Frontal cortex (tissue), 4 donors: ENCODE data around the gene NXNL1. TPM values are rescaled to one million over a fixed set of nuclear protein-coding genes. Genes with fewer than 3 reads are reported as not detected.
"Not testable (repeated sequence)": the region's sequence is repeated elsewhere in the genome, so short reads cannot be mapped to it uniquely, and the experiment has no call there.

ENCODE experiments used
- DNase-seq, 2 donors: peaks; one replicate each; pipeline ENCODE4 v3.0.0; 2012; ENCODE audit warnings: low spot score in 2 of 2
- FAIRE-seq: peaks from 2 replicates; lab custom pipeline; 2012; peaks lifted over from hg19 to GRCh38; lab: Jason Lieb, UNC
- total RNA-seq: library from RNA; depleted of rRNA; stranded (reverse); fragments of >200 nt; gene quantifications from one replicate; pipeline ENCODE4 v1.2.3, GENCODE V29; 2014
- donor health status: control.
- donor health status: control.
- donor health status: control.

Gene NXNL1, protein sequence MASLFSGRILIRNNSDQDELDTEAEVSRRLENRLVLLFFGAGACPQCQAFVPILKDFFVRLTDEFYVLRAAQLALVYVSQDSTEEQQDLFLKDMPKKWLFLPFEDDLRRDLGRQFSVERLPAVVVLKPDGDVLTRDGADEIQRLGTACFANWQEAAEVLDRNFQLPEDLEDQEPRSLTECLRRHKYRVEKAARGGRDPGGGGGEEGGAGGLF
- total RNA-seq = not detected

DNA sequence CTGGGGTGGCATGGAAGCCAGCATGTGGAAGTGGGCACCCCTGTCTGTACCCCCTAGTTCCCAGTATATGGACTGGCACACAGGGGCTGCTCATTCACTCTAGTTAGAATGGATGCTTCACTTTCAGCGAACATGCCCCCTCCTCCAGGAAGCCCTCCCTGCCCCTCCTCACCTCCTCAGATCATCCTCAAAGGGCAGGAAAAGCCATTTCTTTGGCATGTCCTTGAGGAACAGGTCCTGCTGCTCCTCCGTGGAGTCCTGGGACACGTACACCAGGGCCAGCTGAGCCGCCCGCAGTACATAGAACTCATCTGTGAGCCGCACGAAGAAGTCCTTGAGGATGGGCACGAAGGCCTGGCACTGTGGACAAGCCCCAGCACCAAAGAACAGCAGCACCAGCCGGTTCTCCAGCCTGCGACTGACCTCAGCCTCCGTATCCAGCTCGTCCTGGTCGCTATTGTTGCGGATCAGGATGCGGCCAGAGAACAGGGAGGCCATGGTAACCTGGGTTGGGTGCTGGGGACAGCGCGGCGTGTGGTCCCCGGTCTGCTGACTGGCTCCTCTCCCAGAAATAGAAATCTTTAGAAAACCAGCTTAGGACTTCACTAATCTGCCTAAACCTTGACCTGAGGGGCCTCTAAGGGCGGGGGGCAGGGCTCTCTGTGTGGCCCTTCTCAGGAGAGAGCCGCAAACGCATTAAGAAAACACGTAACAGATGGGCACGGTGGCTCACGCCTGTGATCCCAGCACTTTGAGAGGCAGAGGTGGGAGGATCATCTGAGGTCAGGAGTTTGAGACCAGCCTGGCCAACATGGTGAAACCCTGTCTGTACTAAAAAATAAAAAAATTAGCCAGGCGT, at the start of gene NXNL1:
Gene NXNL1, minus strand, starts transcription at position 555 of the 859 bp plus-strand sequence. Its CDS starts 57 bp downstream, at position 498.
- no peak for DNase-seq
- no peak for FAIRE-seq

DNA sequence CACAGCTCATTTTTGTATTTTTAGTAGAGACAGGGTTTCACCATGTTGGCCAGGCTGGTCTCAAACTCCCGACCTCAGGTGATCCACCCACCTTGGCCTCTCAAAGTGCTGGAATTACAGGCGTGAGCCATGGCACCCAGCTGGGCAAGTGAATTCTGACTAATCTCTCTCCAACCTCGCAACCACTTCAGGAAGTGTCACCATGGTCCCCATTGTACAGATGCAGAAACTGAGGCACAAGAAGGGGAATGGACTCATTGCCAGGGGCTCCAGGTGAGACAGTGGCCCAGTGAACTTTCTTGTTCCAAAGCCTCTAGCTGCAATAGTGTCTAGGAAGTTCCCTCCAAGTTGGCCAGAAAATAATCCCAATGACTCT, 47.8 kb upstream of the NXNL1 start:
- not testable (repeated sequence) for DNase-seq, FAIRE-seq

DNA sequence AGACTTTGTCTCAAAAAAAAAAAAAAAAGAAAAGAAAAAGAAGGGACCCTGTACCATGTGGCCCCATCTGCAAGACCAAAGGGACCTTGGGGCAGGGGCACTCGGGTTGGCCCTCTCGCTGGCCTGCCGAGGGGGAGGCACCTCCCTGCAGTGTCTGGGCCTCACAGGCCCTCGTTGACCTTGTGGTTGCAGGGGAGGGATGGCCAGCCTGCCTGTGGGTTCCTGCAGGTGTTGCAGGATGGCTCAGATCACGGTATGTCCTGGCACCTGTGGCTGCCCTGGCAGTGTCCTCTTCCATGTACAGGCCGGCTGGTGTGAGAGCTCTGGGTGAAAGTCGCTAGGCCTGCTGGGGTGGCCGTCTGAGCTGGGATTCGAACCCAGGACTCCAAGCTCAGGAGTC, 46.0 kb upstream of the NXNL1 start:
- no peak for FAIRE-seq

DNA sequence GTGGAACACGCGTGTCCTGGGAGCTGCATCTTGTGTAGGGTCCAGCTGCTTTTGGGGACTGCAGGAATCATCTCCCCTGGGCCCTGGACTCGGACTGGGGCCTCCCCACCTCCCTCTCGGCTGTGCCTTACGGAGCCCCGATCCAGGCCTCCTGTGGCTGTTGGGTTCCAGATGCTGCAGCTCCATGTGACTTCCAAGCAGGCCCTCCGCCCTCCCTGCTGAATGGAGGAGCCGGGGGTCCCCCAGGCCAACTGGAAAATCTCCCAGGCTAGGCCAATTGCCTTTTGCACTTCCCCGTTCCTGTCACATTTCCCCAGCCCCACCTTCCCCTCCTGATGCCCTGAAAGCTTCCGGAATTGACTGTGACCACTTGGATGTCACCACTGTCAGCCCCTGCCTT, 44.5 kb upstream of the NXNL1 start:
- DNase-seq = no peak
- FAIRE-seq = no peak

More for the DNA sequence above, 46.0 kb upstream of the NXNL1 start:
- DNase-seq = no peak

DNA sequence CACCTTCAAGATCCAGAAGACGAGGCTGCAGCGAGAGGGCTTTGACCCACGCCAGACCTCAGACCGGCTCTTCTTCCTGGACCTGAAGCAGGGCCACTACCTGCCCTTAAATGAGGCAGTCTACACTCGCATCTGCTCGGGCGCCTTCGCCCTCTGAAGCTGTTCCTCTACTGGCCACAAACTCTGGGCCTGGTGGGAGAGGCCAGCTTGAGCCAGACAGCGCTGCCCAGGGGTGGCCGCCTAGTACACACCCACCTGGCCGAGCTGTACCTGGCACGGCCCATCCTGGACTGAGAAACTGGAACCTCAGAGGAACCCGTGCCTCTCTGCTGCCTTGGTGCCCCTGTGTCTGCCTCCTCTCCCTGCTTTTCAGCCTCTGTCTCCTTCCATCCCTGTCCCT, 43.7 kb upstream of the NXNL1 start:
- DNase-seq (no peak), FAIRE-seq (no peak)

DNA sequence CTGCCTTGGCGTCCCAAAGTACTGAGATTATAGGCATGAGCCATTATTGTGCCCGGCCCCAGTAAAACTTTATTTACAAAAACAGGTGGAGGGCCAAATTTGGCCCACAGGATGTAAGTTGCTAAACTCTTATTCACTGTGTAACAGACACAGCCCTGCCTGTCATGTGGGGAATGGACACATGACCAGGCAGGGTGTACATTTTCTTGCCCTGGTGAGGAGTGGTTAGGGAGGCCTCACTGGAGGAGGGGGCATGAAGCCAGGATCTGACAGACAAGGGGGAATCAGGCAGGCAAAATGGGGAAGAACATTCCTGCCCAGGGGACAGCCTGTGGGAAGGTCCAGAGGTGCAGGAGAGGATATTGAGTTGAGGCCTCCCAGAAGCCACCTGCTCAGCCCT, 43.3 kb upstream of the NXNL1 start:
- DNase-seq (no peak), FAIRE-seq (no peak)

DNA sequence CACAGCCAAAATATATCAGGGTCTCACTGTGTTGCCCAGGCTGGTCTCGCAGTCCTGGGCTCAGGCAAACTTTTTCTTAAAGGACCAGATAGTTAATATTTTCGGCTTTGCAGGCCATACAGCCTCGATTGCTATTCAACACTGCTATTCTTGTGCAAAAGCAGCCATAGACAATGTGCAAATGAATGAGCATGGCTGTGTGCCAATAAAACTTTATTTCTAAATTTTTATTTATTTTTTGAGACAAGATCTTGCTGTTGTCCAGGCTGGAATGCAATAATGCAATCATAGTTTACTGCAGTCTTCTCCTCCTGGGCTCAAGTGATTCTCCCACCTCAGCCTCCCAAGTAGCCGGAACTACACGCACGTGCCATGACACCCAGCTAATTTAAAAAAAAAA, 42.5 kb upstream of the NXNL1 start:
- DNase-seq (no peak), FAIRE-seq (no peak)

DNA sequence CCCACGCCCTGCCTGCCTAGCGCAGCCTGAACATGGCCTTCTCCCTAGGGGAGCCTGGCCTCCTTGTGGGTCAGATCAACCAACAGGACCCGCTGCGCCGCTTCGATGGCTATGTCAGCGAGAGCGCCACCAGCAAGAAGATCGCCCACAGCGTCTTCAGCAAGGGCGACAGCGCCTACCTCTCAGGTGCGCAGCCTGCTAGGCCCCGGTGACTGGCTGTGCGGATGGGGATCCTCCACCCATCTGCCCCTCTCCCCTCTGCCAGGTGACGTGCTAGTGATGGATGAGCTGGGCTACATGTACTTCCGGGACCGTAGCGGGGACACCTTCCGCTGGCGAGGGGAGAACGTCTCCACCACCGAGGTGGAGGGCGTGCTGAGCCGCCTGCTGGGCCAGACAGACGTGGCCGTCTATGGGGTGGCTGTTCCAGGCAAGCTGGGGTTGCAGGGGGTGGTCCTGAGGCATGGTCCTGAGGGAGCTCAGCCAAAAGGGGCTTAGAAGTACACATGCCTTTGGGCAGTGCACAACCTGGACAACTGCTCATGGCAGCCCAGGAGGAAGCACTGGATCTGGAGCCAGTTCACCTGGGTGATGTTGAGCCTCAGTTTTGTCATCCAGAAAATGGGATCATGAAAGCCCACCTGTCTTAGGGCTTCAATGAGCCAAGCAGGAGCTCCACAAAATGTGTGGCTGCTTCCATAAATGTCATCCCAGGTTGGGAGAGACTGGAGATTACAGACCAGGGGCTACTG, 39.9 kb upstream of the NXNL1 start:
- DNase-seq (no peak), FAIRE-seq (no peak)

DNA sequence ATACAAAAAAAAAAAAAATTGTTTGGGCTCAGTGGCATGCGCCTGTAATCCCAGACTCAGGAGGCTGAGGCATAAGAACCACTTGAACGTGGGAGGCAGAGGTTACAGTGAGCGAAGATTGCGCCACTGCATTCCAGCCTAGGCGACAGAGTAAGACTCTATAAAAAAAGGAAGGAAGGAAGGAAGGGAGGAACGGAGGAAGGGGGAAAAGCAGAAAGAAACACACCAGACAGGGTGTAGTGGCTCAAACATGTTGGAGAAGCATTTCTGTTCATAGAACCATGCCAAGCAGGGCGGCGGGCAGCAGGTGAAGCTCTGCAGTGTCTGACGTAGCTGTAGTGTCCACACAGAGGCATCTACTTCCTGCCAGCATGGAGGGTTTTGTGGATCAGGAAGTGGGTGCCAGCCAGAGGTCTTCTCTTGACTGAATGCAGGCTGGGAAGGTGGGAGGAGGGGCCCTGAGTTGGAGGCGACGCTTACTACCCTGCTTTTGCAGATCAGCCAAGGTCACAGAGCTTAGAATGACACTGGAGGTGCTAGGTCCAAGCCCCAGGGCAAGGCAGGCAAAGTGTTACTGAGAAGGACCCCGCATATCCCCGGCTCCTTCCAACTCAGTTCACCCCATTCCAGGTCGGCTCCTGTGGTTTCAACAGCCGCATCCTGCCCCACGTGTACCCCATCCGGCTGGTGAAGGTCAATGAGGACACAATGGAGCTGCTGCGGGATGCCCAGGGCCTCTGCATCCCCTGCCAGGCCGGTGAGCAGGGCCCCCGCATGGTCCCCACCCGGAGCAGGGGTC, 39.1 kb upstream of the NXNL1 start:
- no peak for DNase-seq
- FAIRE-seq = no peak

DNA sequence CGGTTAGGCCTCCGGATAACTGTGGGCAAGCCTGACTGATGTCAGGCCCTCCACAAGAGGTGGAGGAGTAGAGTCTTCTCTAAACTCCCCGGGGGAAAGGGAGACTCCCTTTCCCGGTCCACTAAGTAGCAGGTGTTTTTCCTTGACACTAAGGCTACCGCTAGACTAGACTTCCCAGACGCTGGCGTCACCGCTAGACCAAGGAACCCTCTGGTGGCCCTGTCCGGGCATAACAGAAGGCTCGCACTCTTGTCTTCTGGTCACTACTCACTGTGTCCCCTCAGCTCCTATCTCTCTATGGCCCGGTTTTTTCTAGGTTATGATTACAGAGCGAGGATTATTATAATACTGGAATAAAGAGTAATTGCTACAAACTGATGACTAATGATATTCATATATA, 38.3 kb upstream of the NXNL1 start:
- DNase-seq, FAIRE-seq: not testable (repeated sequence)

DNA sequence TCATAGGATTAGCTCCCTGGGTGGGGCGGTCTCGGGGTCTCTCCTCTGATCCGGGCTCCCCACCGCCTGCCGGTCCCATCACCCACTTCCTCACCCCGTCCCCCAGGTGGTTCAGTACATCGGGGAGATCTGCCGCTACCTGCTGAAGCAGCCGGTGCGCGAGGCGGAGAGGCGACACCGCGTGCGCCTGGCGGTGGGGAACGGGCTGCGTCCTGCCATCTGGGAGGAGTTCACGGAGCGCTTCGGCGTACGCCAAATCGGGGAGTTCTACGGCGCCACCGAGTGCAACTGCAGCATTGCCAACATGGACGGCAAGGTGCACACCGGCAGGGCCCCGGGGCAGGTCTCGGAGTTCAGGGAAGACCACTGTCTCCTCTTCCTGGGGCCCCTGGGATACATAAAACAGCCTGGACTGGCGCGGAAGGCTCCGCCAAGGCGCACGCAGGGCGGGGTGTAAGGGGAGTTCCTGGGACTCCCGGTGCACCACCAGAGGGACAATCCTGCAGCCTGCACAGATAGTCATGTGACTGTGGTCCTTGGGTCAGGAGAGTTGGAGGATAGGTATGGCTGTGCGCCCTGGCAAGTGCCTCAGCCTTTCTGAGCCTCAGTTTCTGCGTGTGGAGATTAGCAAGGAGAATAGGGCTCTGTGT, 36.5 kb upstream of the NXNL1 start:
- no peak for FAIRE-seq
- DNase-seq = no peak

DNA sequence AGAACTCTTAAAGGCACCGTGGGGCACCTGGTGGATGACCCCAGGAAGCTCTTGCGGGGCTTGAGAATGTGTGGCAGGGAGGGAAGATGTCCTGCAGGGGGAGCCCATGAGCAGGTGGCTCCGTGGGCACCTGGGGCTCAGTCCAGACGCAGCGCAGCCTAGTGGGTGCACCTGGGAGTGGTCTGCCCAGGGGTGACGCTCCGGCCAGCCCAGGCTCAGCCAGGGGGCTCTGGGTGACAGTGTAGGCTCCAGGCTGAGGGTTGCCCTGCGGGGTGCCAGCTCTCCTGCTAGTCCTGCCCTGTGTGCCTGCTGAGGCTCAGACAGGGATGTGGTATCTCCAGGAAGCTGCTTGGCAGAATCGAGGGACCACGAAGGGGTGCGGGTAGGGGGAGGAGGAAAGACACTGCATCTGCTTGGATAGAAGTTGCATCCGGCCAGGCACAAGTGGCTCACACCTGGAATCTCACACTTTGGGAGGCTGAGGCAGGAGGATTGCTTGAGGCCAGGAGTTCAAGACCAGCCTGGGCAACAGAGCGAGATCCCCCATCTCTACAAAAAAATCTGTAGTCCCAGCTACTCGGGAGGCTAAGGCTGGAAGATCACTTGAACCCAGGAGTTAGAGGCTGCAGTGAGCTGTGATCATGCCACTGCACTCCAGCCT, 35.7 kb upstream of the NXNL1 start:
- FAIRE-seq = no peak

DNA sequence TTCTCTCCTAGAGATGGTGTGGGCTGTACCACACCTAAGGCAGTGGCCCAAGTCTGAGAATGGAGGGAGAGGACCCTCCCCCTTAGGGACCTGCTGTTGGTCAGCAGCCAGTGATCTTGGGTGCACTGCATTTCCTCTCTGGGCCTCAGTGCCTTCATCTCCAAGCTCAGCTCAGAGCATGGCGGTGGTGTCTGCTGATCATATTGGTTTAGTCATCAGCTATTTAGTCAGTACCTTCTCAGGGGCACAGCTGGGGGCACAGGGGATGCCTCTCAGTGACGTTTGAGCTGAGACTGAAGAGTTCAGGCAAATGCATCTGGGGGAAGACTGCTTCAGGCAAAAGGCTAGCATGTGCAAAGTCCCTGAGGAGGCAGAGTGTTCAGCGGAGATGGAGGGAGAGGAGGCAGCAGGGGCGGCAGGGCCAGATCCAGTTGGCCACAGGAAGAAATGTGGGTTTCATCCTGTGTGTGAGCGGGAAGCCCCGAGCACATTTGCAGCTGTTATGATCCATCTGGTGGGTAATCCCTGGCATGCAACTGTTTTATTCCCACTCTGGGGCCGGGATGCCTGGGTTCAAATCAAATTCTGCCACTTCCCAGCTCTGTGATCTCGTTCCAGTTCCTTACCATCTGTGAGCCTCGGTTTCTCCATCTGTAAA, 35.0 kb upstream of the NXNL1 start:
- DNase-seq = no peak
- no peak for FAIRE-seq

More for the DNA sequence above, 35.7 kb upstream of the NXNL1 start:
- DNase-seq = peak in 1 of 2 donors; percentile 61

DNA sequence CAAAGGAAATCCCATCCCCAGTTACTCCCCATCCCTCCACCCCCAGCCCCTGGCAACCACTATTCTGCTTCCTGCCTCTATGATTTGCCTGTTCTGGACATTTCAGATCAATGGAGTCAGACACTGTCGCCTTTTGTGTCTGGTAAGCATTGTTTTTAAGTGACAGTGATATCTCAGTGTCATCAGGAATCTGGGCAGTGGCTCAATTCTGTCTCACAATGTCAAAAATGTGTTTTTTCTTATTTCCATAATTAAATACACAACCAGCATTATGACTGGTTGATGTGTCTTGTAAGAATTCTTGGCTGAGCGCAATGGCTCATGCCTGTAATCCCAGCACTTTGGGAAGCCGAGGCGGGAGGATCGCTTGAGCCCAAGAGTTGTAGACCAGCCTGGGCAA, 30.6 kb upstream of the NXNL1 start:
- DNase-seq (no peak), FAIRE-seq (no peak)

DNA sequence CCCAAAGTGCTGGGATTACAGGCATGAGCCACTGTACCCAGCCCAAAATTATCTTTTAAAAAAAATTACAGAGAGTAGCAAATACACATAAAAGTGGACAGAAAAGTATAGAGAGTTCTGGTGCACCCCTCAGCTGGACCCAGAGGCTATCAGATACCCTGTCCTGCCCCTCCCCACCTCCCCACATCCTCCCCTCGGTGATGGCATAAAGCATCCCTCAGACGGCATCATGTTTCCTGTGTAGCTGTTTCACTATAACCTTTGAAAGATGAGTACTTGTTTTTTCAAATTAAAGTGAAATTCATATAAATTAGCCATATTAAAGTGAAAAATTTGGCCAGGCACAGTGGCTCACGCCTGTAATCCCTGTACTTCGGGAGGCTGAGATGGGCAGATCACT, 29.7 kb upstream of the NXNL1 start:
- DNase-seq (no peak), FAIRE-seq (no peak)

DNA sequence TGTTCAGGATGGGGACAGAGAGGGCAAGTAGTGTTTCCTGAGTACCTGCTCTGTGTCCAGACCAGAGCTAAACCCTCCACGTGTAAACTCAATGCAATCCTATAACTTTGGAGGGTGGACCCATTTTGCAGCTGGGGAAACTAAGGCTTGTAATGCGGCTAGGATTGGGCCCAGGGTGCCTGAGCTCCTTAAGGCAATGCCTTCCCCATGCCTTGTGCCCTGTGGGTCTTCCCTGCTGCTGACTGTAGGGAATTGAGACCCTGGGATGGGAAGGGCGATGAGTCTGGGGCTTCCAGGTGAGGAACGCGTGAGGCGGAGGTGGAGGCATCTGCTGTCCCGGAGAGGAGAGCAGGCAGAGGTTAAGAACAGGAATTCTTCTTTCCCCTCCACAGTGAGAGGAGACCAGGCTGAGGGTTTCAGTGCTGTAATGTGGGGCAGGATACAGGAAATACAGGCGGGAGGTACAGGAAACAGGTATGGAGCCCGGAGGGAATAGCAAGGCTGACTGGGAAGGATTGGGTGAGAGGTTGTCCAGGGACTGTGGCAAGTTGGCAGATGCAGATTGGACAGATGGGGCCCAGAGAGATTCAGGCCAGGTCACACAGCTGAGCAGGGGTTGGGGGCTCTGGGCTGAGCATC, 28.8 kb upstream of the NXNL1 start:
- DNase-seq (no peak), FAIRE-seq (no peak)

DNA sequence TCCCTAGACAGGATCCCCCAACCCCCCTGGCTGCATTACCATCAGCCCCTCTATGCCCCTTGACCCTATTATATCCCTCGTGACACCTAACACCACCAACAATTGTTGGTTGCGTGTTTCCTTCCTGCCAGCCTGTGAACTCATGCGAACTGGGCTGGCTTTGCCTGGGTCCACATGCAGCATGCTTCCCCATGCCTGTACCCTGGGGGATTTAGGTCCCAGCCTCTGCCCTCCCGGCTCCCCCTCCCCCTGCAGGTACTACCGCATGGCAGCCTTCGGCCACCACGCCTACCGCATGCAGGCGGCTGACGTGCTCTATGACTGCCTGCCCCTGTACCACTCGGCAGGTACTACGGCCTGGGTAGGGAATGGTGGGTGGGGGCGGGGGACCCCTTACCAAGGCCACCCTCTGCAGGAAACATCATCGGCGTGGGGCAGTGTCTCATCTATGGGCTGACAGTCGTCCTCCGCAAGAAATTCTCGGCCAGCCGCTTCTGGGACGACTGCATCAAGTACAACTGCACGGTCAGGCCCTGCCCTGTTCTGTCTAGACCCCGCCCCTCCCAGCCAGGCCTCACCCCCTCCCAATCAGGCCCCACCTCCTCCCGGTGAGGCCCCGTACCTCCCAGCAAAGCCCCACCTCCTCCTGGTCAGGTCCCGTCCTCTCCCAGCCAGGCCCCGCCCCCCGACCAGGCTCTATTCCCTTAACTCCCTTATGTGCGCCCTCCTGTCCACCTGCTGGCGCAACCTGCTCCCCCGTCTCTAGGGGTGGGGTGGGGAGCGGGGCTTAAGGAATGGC, 28.1 kb upstream of the NXNL1 start:
- FAIRE-seq (no peak), DNase-seq (no peak)
